SJCRH30 (cell line): ENCODE data around the gene SLC25A5. TPM values are rescaled to one million over a fixed set of nuclear protein-coding genes. Genes with fewer than 3 reads are reported as not detected.
A peak's percentile ranks its signal among the peaks of the same experiment; 100 is the strongest.

Source experiments
- DNase-seq, 2 experiments: peaks; one replicate each; pipeline ENCODE4 v3.0.0-alpha.2; 2015 to 2020
- H3K27ac ChIP-seq: fragments of 250-450 bp; sonication (Bioruptor Pico); 2 replicates; pipeline ENCODE4 v1.5.1; 2020; ENCODE audit warnings: mild to moderate bottlenecking, moderate library complexity
- H3K27me3 ChIP-seq: fragments of 250-450 bp; sonication (Bioruptor Pico); 2 replicates; pipeline ENCODE4 v1.5.1; 2020; ENCODE audit warnings: mild to moderate bottlenecking, moderate library complexity
- H3K36me3 ChIP-seq: fragments of 250-450 bp; sonication (Bioruptor Pico); 2 replicates; pipeline ENCODE4 v1.5.1; 2020; ENCODE audit warnings: mild to moderate bottlenecking, moderate library complexity
- H3K4me1 ChIP-seq: fragments of 250-450 bp; sonication (Bioruptor Pico); 2 replicates; pipeline ENCODE4 v1.5.1; 2020; ENCODE audit warnings: mild to moderate bottlenecking, moderate library complexity
- H3K4me3 ChIP-seq: fragments of 250-450 bp; sonication (Bioruptor Pico); 2 replicates; pipeline ENCODE4 v1.5.1; 2020; ENCODE audit warnings: mild to moderate bottlenecking, moderate library complexity
- H3K9me3 ChIP-seq: fragments of 250-450 bp; sonication (Bioruptor Pico); replicated peaks from 2 replicates; pipeline ENCODE4 v1.5.1; 2020; ENCODE audit warnings: mild to moderate bottlenecking, moderate library complexity
- total RNA-seq: library from RNA; depleted of rRNA; stranded (reverse); fragments of >200 nt; shearing (Covaris generic); gene quantifications from 2 replicates; pipeline ENCODE4 v1.2.3, GENCODE V29; 2014

Gene SLC25A5
- total RNA-seq, 1 experiment from 2014 or later, result 739 TPM

- H3K27ac ChIP-seq, result no peak overlapping the region
- peaks cover 11% of the 10 kb centered on the region for H3K36me3 ChIP-seq
- H3K4me1 ChIP-seq, result no peaks in the 10 kb centered on the region
- no peak overlapping the region for H3K4me3 ChIP-seq
- no peak for DNase-seq
- no peaks in the 10 kb centered on the region for H3K9me3 ChIP-seq
- 0 out of 2 replicates have a peak, but pooled peaks cover 3% of the 10 kb centered on the region for H3K27me3 ChIP-seq
Measured at GRCh38 chrX:119465555-119465954, 2.7 kb upstream of the SLC25A5 start.

- Histone ChIP-seq H3K9me3 (no peaks in the 10 kb centered on the region), H3K4me1 (no peaks in the 10 kb centered on the region), H3K27ac (no peak overlapping the region), H3K27me3 (0 out of 2 replicates have a peak, but pooled peaks cover 3% of the 10 kb centered on the region), H3K36me3 (peaks cover 20% of the 10 kb centered on the region), H3K4me3 (no peak overlapping the region)
- no peak for DNase-seq
Measured at GRCh38 chrX:119466970-119467369, 1.3 kb upstream of the SLC25A5 start.

- H3K36me3 ChIP-seq, result peaks cover 20% of the 10 kb centered on the region
- no peaks in the 10 kb centered on the region for H3K4me1 ChIP-seq
- H3K27me3 ChIP-seq, result 0 out of 2 replicates have a peak, but pooled peaks cover 3% of the 10 kb centered on the region
- DNase-seq, result no peak
- H3K4me3 ChIP-seq, result no peak overlapping the region
- no peaks in the 10 kb centered on the region for H3K9me3 ChIP-seq
- no peak overlapping the region for H3K27ac ChIP-seq
Measured at GRCh38 chrX:119467433-119467832, 811 bp upstream of the SLC25A5 start.

GRCh38 chrX:119468551-119469312 is 488 bp downstream of the SLC25A5 start:
- peak; percentile 87 to 93 for DNase-seq
- peak overlapping the region; percentile 92 for H3K4me3 ChIP-seq
- H3K36me3 ChIP-seq, result peaks cover 20% of the 10 kb centered on the region
- no peaks in the 10 kb centered on the region for H3K4me1 ChIP-seq
- no peaks in the 10 kb centered on the region for H3K9me3 ChIP-seq
- H3K27ac ChIP-seq, result peak overlapping the region; percentile 87
- no peaks in the 10 kb centered on the region for H3K27me3 ChIP-seq

- DNase-seq, result no peak
- H3K36me3 ChIP-seq, result peaks cover 20% of the 10 kb centered on the region
- no peaks in the 10 kb centered on the region for H3K4me1 ChIP-seq
- H3K9me3 ChIP-seq, result no peaks in the 10 kb centered on the region
- no peaks in the 10 kb centered on the region for H3K27me3 ChIP-seq
- H3K27ac ChIP-seq, result peak overlapping the region; percentile 87; the same call in 1 of the 2 replicates
- H3K4me3 ChIP-seq, result peak overlapping the region; percentile 92
Measured at GRCh38 chrX:119469313-119469635, 1.0 kb downstream of the SLC25A5 start.

- no peak overlapping the region for H3K27ac ChIP-seq
- DNase-seq, result no peak
- no peaks in the 10 kb centered on the region for H3K27me3 ChIP-seq
- H3K36me3 ChIP-seq, result peaks cover 17% of the 10 kb centered on the region
- H3K4me3 ChIP-seq, result no peak overlapping the region
- H3K4me1 ChIP-seq, result no peaks in the 10 kb centered on the region
- H3K9me3 ChIP-seq, result no peaks in the 10 kb centered on the region
Measured at GRCh38 chrX:119474615-119475388, 6.6 kb downstream of the SLC25A5 start.

- DNase-seq, result no peak
- Histone ChIP-seq H3K9me3 (no peaks in the 10 kb centered on the region), H3K4me3 (no peak overlapping the region), H3K27ac (no peak overlapping the region), H3K4me1 (no peaks in the 10 kb centered on the region), H3K36me3 (peaks cover 10% of the 10 kb centered on the region), H3K27me3 (no peaks in the 10 kb centered on the region)
Measured at GRCh38 chrX:119475389-119476101, 7.3 kb downstream of the SLC25A5 start.

GRCh38 chrX:119477812-119478232 is 9.6 kb downstream of the SLC25A5 start:
- Histone ChIP-seq H3K4me1 (no peaks in the 10 kb centered on the region), H3K9me3 (no peaks in the 10 kb centered on the region), H3K36me3 (no peaks in the 10 kb centered on the region), H3K4me3 (no peak overlapping the region), H3K27ac (no peak overlapping the region), H3K27me3 (no peaks in the 10 kb centered on the region)
- peak in 1 of 2 experiments; percentile 16 for DNase-seq

DNA sequence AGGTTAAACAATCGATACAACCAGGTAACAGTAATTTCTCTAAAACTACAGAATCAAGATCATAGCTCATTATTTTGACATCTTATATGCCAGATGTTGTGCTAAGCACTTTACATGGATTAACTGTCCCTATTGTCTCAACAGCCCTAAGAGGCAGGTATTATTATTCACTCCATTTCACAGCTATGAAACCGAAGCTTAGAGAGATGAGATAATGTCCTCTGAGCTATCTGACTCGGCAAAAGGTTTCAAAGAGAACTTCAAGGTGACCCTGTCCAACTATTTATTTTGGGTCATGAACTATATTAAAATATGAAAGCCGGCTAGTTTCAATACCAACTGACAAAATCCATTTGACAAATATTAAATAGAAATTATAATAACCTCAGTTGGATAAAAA is 10.3 kb downstream of the SLC25A5 start:
- H3K4me3 ChIP-seq, result no peak overlapping the region
- no peaks in the 10 kb centered on the region for H3K9me3 ChIP-seq
- no peak overlapping the region for H3K27ac ChIP-seq
- no peak for DNase-seq
- H3K4me1 ChIP-seq, result no peaks in the 10 kb centered on the region
- H3K36me3 ChIP-seq, result no peaks in the 10 kb centered on the region
- no peaks in the 10 kb centered on the region for H3K27me3 ChIP-seq

DNA sequence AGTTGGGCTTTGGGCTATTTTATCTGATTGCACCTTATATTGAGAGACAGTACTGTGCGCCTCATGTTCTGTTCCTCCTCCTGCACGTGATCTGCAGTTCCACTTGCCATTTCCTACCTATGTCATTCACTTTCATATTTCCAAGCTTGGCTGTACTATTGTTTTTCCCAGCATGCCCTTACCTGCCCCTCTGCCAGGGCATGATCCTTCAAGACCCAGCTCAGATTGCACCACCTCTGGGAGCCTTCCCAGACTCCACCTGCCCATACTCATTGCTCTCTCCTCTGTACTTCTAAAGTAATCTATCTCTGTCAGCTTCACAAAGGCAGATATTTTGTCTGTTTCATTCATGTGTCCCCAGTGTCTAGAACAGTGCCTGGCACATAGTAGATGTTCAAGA is 11.6 kb downstream of the SLC25A5 start:
- H3K27me3 ChIP-seq, result no peaks in the 10 kb centered on the region
- no peaks in the 10 kb centered on the region for H3K4me1 ChIP-seq
- H3K36me3 ChIP-seq, result no peaks in the 10 kb centered on the region
- no peak for DNase-seq
- no peak overlapping the region for H3K27ac ChIP-seq
- no peaks in the 10 kb centered on the region for H3K9me3 ChIP-seq
- no peak overlapping the region for H3K4me3 ChIP-seq

DNA sequence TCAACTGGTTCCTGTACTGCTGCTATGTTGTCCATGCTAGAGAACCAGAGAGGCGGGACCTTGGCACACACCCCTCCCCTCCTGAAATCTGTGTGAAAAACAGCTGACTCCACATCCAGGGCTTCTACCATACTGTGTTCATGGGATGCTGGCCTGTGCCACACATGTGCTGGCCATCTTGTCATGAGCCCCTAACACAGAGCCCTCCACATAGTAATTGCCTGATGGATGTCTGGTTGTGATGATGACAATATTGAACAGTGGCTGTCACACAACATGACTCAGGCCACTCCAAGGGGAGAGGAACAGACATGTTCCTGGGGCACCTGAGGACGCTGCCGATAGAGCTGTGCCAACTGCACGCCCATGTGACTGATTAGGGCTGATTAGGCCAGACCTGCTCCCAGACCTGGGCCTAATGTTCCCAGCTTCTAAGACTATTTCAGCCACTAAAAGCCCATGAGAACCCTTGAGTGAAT is 13.1 kb downstream of the SLC25A5 start:
- H3K4me3 ChIP-seq, result no peak overlapping the region
- H3K36me3 ChIP-seq, result no peaks in the 10 kb centered on the region
- no peak overlapping the region for H3K27ac ChIP-seq
- no peak for DNase-seq
- H3K9me3 ChIP-seq, result no peaks in the 10 kb centered on the region
- H3K27me3 ChIP-seq, result no peaks in the 10 kb centered on the region
- no peaks in the 10 kb centered on the region for H3K4me1 ChIP-seq

- H3K9me3 ChIP-seq, result no peaks in the 10 kb centered on the region
- H3K4me3 ChIP-seq, result peak overlapping the region; percentile 37
- no peaks in the 10 kb centered on the region for H3K27me3 ChIP-seq
- no peaks in the 10 kb centered on the region for H3K36me3 ChIP-seq
- no peaks in the 10 kb centered on the region for H3K4me1 ChIP-seq
- H3K27ac ChIP-seq, result no peak overlapping the region
- no peak for DNase-seq
Measured at GRCh38 chrX:119482041-119482440, 13.8 kb downstream of the SLC25A5 start.

DNA sequence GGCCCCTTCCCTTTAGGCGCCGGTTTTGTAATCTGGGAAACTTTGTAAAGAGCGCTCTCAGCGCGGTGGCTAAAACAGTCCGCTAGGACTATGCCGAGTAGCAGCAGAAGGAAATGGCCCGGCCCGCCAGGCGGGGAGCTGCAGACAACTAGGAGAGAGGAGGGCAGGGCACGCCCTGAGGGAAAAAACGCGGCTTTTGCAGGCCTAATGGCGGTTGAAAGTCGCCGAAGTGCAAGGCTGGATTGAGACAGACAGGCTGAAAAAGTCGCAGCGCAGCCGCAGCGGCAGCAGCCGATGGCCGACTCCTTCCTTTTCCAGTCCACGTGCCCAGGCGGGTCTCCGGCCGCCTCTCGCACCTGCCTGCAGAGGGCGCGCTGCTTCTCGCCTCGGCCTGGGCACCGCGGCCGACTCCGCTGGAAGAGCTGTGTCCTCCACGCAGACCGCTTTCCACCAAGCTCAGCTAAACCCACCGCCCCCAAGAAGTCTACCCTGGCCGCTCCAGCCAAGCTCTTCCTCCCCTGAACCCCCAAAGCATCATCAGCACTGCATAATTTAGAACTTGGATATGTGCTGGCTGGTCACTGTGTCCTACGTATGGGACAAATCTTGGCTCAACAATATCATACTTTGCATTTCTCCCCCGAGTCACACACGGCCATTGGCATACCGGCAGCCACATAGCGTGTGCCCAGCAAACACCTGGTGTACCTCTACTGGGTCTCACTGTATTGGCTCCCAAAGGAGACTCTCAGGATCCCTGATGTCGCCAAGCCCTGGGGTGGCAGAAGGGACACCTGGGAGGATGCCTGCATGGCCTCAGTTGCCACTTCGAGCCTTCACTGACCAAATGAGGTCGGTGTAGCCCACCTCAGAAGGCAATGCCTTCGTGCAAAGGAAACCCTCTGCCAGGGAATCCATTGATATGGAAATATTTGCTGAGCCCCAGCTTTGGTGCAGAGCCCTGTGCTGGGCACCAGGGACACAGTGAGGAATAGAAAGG is 14.5 kb downstream of the SLC25A5 start:
- H3K27ac ChIP-seq, result no peak overlapping the region
- H3K27me3 ChIP-seq, result no peaks in the 10 kb centered on the region
- no peaks in the 10 kb centered on the region for H3K4me1 ChIP-seq
- peak; percentile 38 to 46 for DNase-seq
- no peaks in the 10 kb centered on the region for H3K9me3 ChIP-seq
- H3K36me3 ChIP-seq, result no peaks in the 10 kb centered on the region
- H3K4me3 ChIP-seq, result peak overlapping the region; percentile 37

DNA sequence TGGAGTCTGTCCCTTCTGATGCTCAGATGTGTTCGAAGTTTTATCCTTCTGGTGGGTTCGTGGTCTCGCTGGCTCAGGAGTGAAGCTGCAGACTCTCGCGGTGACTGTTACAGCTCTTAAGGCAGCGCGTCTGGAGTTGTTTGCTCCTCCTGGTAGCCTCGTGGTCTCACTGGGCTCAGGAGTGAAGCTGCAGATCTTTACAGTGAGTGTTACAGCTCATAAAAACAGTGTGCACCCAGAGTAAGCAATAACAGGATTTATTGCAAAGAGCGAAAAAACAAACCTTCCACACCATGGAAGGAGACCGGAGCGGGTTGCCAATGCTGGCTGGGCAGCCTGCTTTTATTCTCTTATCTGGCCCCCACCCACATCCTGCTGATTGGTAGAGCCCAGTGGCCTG is 18.5 kb downstream of the SLC25A5 start:
- Histone ChIP-seq H3K36me3 (no peaks in the 10 kb centered on the region), H3K27me3 (no peaks in the 10 kb centered on the region), H3K27ac (no peak overlapping the region), H3K4me3 (no peak overlapping the region), H3K4me1 (no peaks in the 10 kb centered on the region), H3K9me3 (no peaks in the 10 kb centered on the region)
- DNase-seq, result no peak
